Hepatocyte (in vitro differentiated cells): Measurements from ENCODE around the gene CHEK2.

Source experiments
- EZH2 ChIP-seq: fragments of 200-600 bp; sonication (generic); IDR thresholded peaks from 2 replicates; pipeline ENCODE4 v1.6.1; 2016; ENCODE audit warnings: antibody characterized with exemption, mild to moderate bottlenecking, borderline replicate concordance
- EZH2phosphoT487 ChIP-seq: fragments of 200-600 bp; sonication (generic); IDR thresholded peaks from one replicate; pipeline ENCODE4 v1.6.1; 2018; ENCODE audit warnings: antibody characterized with exemption, mild to moderate bottlenecking, low read depth, moderate library complexity; ENCODE audit not compliant: unreplicated experiment, severe bottlenecking
- TF ChIP-seq, protein P1 (sequence below): fragments of 200-600 bp; sonication (generic); IDR thresholded peaks from 2 replicates; pipeline ENCODE4 v1.5.1; 2016; ENCODE audit warnings: antibody characterized with exemption, mild to moderate bottlenecking; ENCODE audit not compliant: poor library complexity

DNA sequence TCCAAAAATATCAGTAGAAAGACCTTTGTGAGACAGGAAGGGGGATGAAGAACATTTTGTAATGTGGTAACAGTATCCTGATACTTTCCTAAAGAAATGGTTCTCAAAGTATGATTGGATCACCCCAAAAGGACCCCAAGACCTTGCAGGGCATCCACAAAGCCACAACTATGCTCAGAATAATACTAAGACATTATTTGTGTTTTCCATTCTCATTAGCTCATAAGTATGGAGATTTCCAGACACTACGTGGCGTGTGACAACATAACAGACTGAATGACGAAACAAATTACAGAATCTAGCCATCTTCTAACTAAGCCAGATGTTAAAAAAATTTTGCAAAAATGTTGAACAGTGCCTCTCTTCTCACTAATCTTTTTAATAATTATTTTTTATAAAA lies 24.9 kb downstream of the CHEK2 start:
- TF ChIP-seq, protein P1, sequence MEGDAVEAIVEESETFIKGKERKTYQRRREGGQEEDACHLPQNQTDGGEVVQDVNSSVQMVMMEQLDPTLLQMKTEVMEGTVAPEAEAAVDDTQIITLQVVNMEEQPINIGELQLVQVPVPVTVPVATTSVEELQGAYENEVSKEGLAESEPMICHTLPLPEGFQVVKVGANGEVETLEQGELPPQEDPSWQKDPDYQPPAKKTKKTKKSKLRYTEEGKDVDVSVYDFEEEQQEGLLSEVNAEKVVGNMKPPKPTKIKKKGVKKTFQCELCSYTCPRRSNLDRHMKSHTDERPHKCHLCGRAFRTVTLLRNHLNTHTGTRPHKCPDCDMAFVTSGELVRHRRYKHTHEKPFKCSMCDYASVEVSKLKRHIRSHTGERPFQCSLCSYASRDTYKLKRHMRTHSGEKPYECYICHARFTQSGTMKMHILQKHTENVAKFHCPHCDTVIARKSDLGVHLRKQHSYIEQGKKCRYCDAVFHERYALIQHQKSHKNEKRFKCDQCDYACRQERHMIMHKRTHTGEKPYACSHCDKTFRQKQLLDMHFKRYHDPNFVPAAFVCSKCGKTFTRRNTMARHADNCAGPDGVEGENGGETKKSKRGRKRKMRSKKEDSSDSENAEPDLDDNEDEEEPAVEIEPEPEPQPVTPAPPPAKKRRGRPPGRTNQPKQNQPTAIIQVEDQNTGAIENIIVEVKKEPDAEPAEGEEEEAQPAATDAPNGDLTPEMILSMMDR, result no peak
- TF ChIP-seq EZH2phosphoT487, result no peak
- no peak for TF ChIP-seq EZH2
